ENCODE measurements around the gene TRMT1.

TRMT1 gene

GRCh38 chr19:13095934-13096927 lies 20.3 kb downstream of the TRMT1 start:
- Histone ChIP-seq H3K27ac (ENCODE audit: poor library complexity, severe bottlenecking) (no peak overlapping the region), H3K4me3 (ENCODE audit: severe bottlenecking) (no peak overlapping the region), H3K9me3 (ENCODE audit: severe bottlenecking) (no peaks in the 10 kb centered on the region), H3K4me1 (ENCODE audit: insufficient read depth, poor library complexity, severe bottlenecking) (no peaks in the 10 kb centered on the region), H3K36me3 (ENCODE audit: low read depth) (no peaks in the 10 kb centered on the region), H3K27me3 (ENCODE audit: insufficient read depth, poor library complexity, severe bottlenecking) (no peaks in the 10 kb centered on the region)
- no peak for TF ChIP-seq CTCF (IDR thresholded peaks at IDR 0.05; ENCODE audit: poor library complexity, severe bottlenecking)
- DNase-seq (ENCODE audit: low spot score), result peak; percentile 47
- no peak for ATAC-seq (ENCODE audit: low read depth)

- DNase-seq (ENCODE audit: low spot score) (peak; percentile 46), ATAC-seq (ENCODE audit: low read depth) (no peak)
- H3K4me1 ChIP-seq (ENCODE audit: insufficient read depth, poor library complexity, severe bottlenecking), result no peaks in the 10 kb centered on the region
- no peaks in the 10 kb centered on the region for H3K36me3 ChIP-seq (ENCODE audit: low read depth)
- H3K27ac ChIP-seq (ENCODE audit: poor library complexity, severe bottlenecking), result no peak overlapping the region
- H3K27me3 ChIP-seq (ENCODE audit: insufficient read depth, poor library complexity, severe bottlenecking), result no peaks in the 10 kb centered on the region
- no peak for TF ChIP-seq CTCF (IDR thresholded peaks at IDR 0.05; ENCODE audit: poor library complexity, severe bottlenecking)
- H3K9me3 ChIP-seq (ENCODE audit: severe bottlenecking), result no peaks in the 10 kb centered on the region
- H3K4me3 ChIP-seq (ENCODE audit: severe bottlenecking), result no peak overlapping the region
Observed at GRCh38 chr19:13095393-13095784, 21.2 kb downstream of the TRMT1 start.

GRCh38 chr19:13094771-13095392 lies 21.7 kb downstream of the TRMT1 start:
- Histone ChIP-seq H3K4me1 (ENCODE audit: insufficient read depth, poor library complexity, severe bottlenecking) (no peaks in the 10 kb centered on the region), H3K36me3 (ENCODE audit: low read depth) (no peaks in the 10 kb centered on the region)

GRCh38 chr19:13094106-13094504 lies 22.4 kb downstream of the TRMT1 start:
- H3K9me3 ChIP-seq (ENCODE audit: severe bottlenecking), result no peaks in the 10 kb centered on the region
- H3K36me3 ChIP-seq (ENCODE audit: low read depth), result no peaks in the 10 kb centered on the region
- H3K27ac ChIP-seq (ENCODE audit: poor library complexity, severe bottlenecking), result no peak overlapping the region
- peak; percentile 66 for TF ChIP-seq CTCF (IDR thresholded peaks at IDR 0.05; ENCODE audit: poor library complexity, severe bottlenecking)
- ATAC-seq (ENCODE audit: low read depth) (no peak), DNase-seq (ENCODE audit: low spot score) (no peak)
- H3K4me1 ChIP-seq (ENCODE audit: insufficient read depth, poor library complexity, severe bottlenecking), result no peaks in the 10 kb centered on the region
- no peaks in the 10 kb centered on the region for H3K27me3 ChIP-seq (ENCODE audit: insufficient read depth, poor library complexity, severe bottlenecking)
- no peak overlapping the region for H3K4me3 ChIP-seq (ENCODE audit: severe bottlenecking)

More at GRCh38 chr19:13094771-13095392, 21.7 kb downstream of the TRMT1 start:
- TF ChIP-seq CTCF (IDR thresholded peaks at IDR 0.05; ENCODE audit: poor library complexity, severe bottlenecking), result no peak
- no peak for ATAC-seq (ENCODE audit: low read depth)
- H3K27ac ChIP-seq (ENCODE audit: poor library complexity, severe bottlenecking), result no peak overlapping the region
- DNase-seq (ENCODE audit: low spot score), result no peak
- H3K27me3 ChIP-seq (ENCODE audit: insufficient read depth, poor library complexity, severe bottlenecking), result no peaks in the 10 kb centered on the region
- no peaks in the 10 kb centered on the region for H3K9me3 ChIP-seq (ENCODE audit: severe bottlenecking)
- H3K4me3 ChIP-seq (ENCODE audit: severe bottlenecking), result no peak overlapping the region
